SU-DHL-6 (cell line): ENCODE data around the gene SSRP1.

Experiments
- H2AFZ ChIP-seq: fragments of 200-600 bp; sonication (generic); 2 replicates; pipeline ENCODE4 v1.6.1; 2014; ENCODE audit warnings: low read depth, mild to moderate bottlenecking, moderate library complexity, mixed read lengths, antibody characterized with exemption, low read length; ENCODE audit not compliant: severe bottlenecking
- H3F3A ChIP-seq: fragments of 200-600 bp; shearing (Covaris generic); 2 replicates; pipeline ENCODE4 v1.6.0; 2016; ENCODE audit warnings: antibody characterized with exemption, mild to moderate bottlenecking; ENCODE audit not compliant: insufficient read depth
- H3K27ac ChIP-seq: fragments of 200-600 bp; sonication (generic); 2 replicates; pipeline ENCODE4 v1.5.1; 2016; ENCODE audit warnings: low read depth, mild to moderate bottlenecking, low read length, moderate library complexity, mixed read lengths
- H3K27me3 ChIP-seq: fragments of 200-600 bp; sonication (generic), shearing (Covaris generic); 2 replicates; pipeline ENCODE4 v1.6.0; 2014; ENCODE audit warnings: mild to moderate bottlenecking, low read length
- H3K36me3 ChIP-seq: fragments of 200-600 bp; sonication (generic); 2 replicates; pipeline ENCODE4 v1.6.1; 2014; ENCODE audit warnings: mild to moderate bottlenecking, low read length, mixed read lengths
- H3K4me2 ChIP-seq: fragments of 300-600, 200-600 bp; shearing (Covaris generic), sonication (generic); 2 replicates; pipeline ENCODE4 v1.6.0; 2014; ENCODE audit warnings: low read length, low read depth, mild to moderate bottlenecking; ENCODE audit not compliant: poor library complexity, severe bottlenecking
- H3K4me3 ChIP-seq: fragments of 200-600 bp; sonication (generic); 2 replicates; pipeline ENCODE4 v1.5.1; 2014; ENCODE audit warnings: antibody characterized with exemption, low read length, mild to moderate bottlenecking, mixed read lengths; ENCODE audit not compliant: insufficient read depth, poor library complexity, severe bottlenecking
- H3K79me2 ChIP-seq: fragments of 200-600 bp; sonication (generic); 2 replicates; pipeline ENCODE4 v1.6.1; 2014; ENCODE audit warnings: mild to moderate bottlenecking, low read length, moderate library complexity; ENCODE audit not compliant: insufficient read depth
- H3K9ac ChIP-seq: fragments of 200-600 bp; sonication (generic); 2 replicates; pipeline ENCODE4 v1.7.0; 2014; ENCODE audit warnings: mild to moderate bottlenecking, low read length
- H3K9me2 ChIP-seq: fragments of 200-600 bp; sonication (generic); replicated peaks from 2 replicates; pipeline ENCODE4 v1.6.1; 2014; ENCODE audit warnings: low read length; ENCODE audit not compliant: insufficient read depth
- H3K9me3 ChIP-seq: fragments of 200-600 bp; sonication (generic); 2 replicates; pipeline ENCODE4 v1.6.1; 2014; ENCODE audit warnings: low read length, mixed read lengths; ENCODE audit not compliant: insufficient read depth
- H4K20me1 ChIP-seq: fragments of 200-600 bp; sonication (generic); 2 replicates; pipeline ENCODE4 v1.6.1; 2014; ENCODE audit warnings: low read depth, mild to moderate bottlenecking, antibody characterized with exemption, low read length, moderate library complexity, mixed read lengths
- EZH2phosphoT487 ChIP-seq: fragments of 200-600 bp; sonication (generic), shearing (Covaris generic); conservative IDR thresholded peaks from 2 replicates; pipeline ENCODE4 v1.6.1; 2018; ENCODE audit warnings: mild to moderate bottlenecking, antibody characterized with exemption, low read length, moderate library complexity, mixed read lengths
- TF ChIP-seq, protein P1 (sequence below): fragments of 200-600 bp; sonication (generic); IDR thresholded peaks from one replicate; pipeline ENCODE4 v1.5.1; 2017; ENCODE audit warnings: antibody characterized with exemption, mild to moderate bottlenecking, low read length, moderate library complexity; ENCODE audit not compliant: insufficient read depth, poor library complexity, severe bottlenecking

The SSRP1 gene

DNA sequence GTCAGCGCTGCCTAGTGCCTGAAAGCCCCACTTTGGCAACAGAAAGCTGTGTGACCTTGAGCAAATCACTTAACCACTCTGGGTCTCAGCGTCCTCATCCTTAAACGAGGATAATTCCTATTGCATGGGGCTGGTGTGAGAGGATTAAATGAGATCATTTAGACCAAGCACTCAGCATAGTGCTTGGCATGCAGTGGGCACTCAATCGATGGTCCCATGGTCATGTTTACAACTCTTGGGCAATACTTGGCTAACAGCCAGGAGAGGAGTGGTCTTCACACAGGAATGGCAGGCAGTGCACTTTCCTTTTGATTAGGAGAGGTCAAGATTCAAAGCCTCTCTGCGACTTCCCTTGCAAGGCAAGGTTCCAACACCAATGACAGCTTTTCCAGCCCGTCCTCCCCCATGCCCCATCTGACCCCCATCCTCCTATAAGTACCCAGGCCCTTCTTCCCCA is 25.0 kb downstream of the SSRP1 start:
- Histone ChIP-seq H3K27me3 (no peaks in the 10 kb centered on the region), H3K9me3 (no peaks in the 10 kb centered on the region), H4K20me1 (no peaks in the 10 kb centered on the region), H3K27ac (no peak overlapping the region), H3K9me2 (no peaks in the 10 kb centered on the region), H2AFZ (no peak overlapping the region), H3K36me3 (no peaks in the 10 kb centered on the region), H3K79me2 (no peaks in the 10 kb centered on the region), H3F3A (no peaks in the 10 kb centered on the region), H3K4me3 (no peak overlapping the region), H3K4me2 (no peak overlapping the region), H3K9ac (no peak overlapping the region)
- no peak for TF ChIP-seq EZH2phosphoT487
- TF ChIP-seq, protein P1, sequence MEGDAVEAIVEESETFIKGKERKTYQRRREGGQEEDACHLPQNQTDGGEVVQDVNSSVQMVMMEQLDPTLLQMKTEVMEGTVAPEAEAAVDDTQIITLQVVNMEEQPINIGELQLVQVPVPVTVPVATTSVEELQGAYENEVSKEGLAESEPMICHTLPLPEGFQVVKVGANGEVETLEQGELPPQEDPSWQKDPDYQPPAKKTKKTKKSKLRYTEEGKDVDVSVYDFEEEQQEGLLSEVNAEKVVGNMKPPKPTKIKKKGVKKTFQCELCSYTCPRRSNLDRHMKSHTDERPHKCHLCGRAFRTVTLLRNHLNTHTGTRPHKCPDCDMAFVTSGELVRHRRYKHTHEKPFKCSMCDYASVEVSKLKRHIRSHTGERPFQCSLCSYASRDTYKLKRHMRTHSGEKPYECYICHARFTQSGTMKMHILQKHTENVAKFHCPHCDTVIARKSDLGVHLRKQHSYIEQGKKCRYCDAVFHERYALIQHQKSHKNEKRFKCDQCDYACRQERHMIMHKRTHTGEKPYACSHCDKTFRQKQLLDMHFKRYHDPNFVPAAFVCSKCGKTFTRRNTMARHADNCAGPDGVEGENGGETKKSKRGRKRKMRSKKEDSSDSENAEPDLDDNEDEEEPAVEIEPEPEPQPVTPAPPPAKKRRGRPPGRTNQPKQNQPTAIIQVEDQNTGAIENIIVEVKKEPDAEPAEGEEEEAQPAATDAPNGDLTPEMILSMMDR: no peak

GRCh38 chr11:57310091-57310490 is 25.6 kb downstream of the SSRP1 start:
- no peaks in the 10 kb centered on the region for H3K27me3 ChIP-seq
- H3K9ac ChIP-seq: no peak overlapping the region
- H3K4me3 ChIP-seq: no peak overlapping the region
- no peaks in the 10 kb centered on the region for H3K9me2 ChIP-seq
- TF ChIP-seq, protein P1: no peak
- no peak for TF ChIP-seq EZH2phosphoT487
- H4K20me1 ChIP-seq: no peaks in the 10 kb centered on the region
- H3K4me2 ChIP-seq: no peak overlapping the region
- H2AFZ ChIP-seq: no peak overlapping the region
- no peaks in the 10 kb centered on the region for H3K79me2 ChIP-seq
- H3K36me3 ChIP-seq: no peaks in the 10 kb centered on the region
- no peaks in the 10 kb centered on the region for H3K9me3 ChIP-seq
- no peak overlapping the region for H3K27ac ChIP-seq
- H3F3A ChIP-seq: no peaks in the 10 kb centered on the region

- no peaks in the 10 kb centered on the region for H4K20me1 ChIP-seq
Observed at GRCh38 chr11:57309106-57310059, 26.3 kb downstream of the SSRP1 start.

More at GRCh38 chr11:57309106-57310059, 26.3 kb downstream of the SSRP1 start:
- no peak overlapping the region for H3K4me3 ChIP-seq
- H3K27ac ChIP-seq: no peak overlapping the region
- H2AFZ ChIP-seq: no peak overlapping the region
- no peaks in the 10 kb centered on the region for H3K27me3 ChIP-seq
- no peaks in the 10 kb centered on the region for H3F3A ChIP-seq
- TF ChIP-seq EZH2phosphoT487: no peak
- TF ChIP-seq, protein P1: no peak
- H3K9me3 ChIP-seq: no peaks in the 10 kb centered on the region
- H3K9me2 ChIP-seq: no peaks in the 10 kb centered on the region
- no peak overlapping the region for H3K4me2 ChIP-seq
- H3K9ac ChIP-seq: no peak overlapping the region
- H3K36me3 ChIP-seq: no peaks in the 10 kb centered on the region
- H3K79me2 ChIP-seq: no peaks in the 10 kb centered on the region
